NT2/D1 (cell line): ENCODE results near the gene GKAP1.

ENCODE experiments used
- DNase-seq: peaks from one replicate; pipeline ENCODE4 v3.0.0-alpha.2; 2011; ENCODE audit warnings: low read depth, low spot score
- H3K27me3 ChIP-seq: 2 replicates; pipeline ENCODE4 v1.6.0; 2011; ENCODE audit warnings: mild to moderate bottlenecking; ENCODE audit not compliant: insufficient read length, insufficient read depth
- H3K36me3 ChIP-seq: 2 replicates; pipeline ENCODE4 v1.6.1; 2011; ENCODE audit warnings: mild to moderate bottlenecking, low read length, mixed read lengths; ENCODE audit not compliant: insufficient read depth, insufficient read length
- H3K4me1 ChIP-seq: 2 replicates; pipeline ENCODE4 v1.5.1; 2011; ENCODE audit not compliant: insufficient read depth, insufficient read length
- H3K4me3 ChIP-seq: 2 replicates; pipeline ENCODE4 v1.5.1; 2011; ENCODE audit warnings: low read depth; ENCODE audit not compliant: insufficient read length
- H3K9ac ChIP-seq: 2 replicates; pipeline ENCODE4 v1.6.0; 2011; ENCODE audit warnings: low read depth; ENCODE audit not compliant: insufficient read length
- H3K9me3 ChIP-seq: 2 replicates; pipeline ENCODE4 v1.5.1; 2011; ENCODE audit warnings: mild to moderate bottlenecking, low read length; ENCODE audit not compliant: insufficient read depth
- SUZ12 ChIP-seq: IDR thresholded peaks from 2 replicates; pipeline ENCODE4 v1.6.1; 2011; ENCODE audit not compliant: insufficient read length, insufficient read depth; ENCODE audit errors: extremely low read depth
- YY1 ChIP-seq: IDR thresholded peaks from 2 replicates; pipeline ENCODE4 v1.6.1; 2011; ENCODE audit not compliant: insufficient read length, insufficient read depth
- ZNF274 ChIP-seq: IDR thresholded peaks from 2 replicates; pipeline ENCODE4 v1.6.1; 2011; ENCODE audit warnings: mild to moderate bottlenecking, low read depth, low read length

GKAP1 gene

DNA sequence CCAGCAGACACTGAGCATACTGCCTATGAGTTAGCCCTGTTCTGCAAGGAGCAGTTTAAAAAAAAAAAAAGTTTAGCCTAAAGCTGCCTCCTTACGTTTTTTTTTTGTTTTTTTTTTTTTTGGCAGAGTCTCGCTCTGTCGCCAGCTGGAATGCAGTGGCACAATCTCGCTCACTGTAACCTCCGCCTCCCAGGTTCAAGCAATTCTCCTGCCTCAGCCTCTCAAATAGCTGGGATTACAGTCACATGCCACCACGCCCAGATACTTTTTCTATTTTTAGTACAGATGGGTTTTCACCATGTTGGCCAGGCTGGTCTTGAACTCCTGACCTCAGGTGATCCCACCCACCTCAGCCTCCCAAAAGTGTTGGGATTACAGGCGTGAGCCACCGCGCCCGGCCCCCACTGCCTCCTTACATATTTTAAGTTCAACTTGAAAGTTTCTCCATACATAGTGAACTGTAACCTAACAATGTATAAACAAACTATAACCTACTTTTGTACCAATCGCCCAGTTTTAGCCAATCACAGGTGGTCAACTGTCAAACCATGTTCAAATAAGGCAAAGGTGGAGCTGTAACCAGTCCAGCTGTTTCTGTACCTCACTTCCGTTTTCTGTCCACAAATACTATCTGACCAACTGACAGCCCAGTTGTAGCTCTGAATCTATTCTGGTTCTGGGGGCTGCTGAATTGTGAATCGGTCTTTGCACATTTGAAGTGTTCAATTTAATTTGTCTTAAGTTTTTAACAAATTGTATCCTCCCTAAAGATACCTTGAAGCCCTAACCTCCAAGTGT is 17.1 kb downstream of the GKAP1 start:
- no peak overlapping the region for H3K4me3 ChIP-seq
- no peak for TF ChIP-seq ZNF274
- no peak for TF ChIP-seq SUZ12
- TF ChIP-seq YY1: no peak
- peaks cover 3% of the 10 kb centered on the region for H3K36me3 ChIP-seq
- no peak for DNase-seq
- H3K4me1 ChIP-seq: no peaks in the 10 kb centered on the region
- H3K9me3 ChIP-seq: peaks cover 6% of the 10 kb centered on the region; the same call in 1 of the 2 replicates
- H3K27me3 ChIP-seq: no peaks in the 10 kb centered on the region
- H3K9ac ChIP-seq: no peak overlapping the region

DNA sequence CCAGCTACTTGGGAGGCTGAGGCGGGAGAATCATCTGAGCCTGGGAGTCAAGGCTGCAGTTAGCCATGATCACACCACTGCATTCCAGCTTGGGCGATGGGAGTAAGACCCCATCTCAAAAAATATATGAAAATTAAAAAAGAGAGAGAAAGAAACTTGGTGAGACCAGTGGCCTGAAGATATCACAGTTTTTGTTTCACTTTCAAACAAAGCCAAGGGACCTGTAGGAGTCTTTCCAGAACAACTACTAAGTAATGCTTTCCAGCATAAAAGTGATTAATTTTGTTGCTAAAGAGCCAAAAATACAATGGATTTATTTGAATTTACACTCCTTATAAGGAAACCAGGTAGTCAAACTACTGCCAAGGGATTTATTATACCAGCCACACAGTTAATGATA is 23.5 kb downstream of the GKAP1 start:
- TF ChIP-seq ZNF274: no peak
- TF ChIP-seq SUZ12: no peak
- TF ChIP-seq YY1: no peak

DNA sequence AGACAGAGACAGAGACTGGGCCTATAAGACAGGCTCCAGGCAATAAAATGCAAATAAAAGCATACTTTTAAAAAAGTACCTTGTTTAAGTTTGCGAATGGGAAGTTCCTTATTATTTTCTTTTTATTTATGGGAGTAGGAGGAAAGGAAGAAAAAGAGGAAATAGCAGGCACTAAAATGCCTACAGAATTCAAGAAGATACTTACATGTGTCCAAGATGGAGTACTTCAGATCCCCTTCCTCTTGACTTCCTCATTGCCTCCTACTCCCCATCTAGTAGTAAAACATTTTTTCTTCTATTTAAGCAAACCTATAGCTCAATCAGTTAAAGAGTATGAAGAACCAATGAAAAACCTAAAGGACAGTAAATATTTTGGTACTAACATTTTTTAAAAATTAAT is 24.8 kb downstream of the GKAP1 start:
- TF ChIP-seq YY1 (no peak), SUZ12 (no peak), ZNF274 (no peak)
- H3K4me3 ChIP-seq: no peak overlapping the region
- H3K9me3 ChIP-seq: no peaks in the 10 kb centered on the region
- peaks cover 3% of the 10 kb centered on the region for H3K36me3 ChIP-seq
- no peak overlapping the region for H3K9ac ChIP-seq
- no peaks in the 10 kb centered on the region for H3K4me1 ChIP-seq
- DNase-seq: no peak
- H3K27me3 ChIP-seq: no peaks in the 10 kb centered on the region

More for the DNA sequence above, 23.5 kb downstream of the GKAP1 start:
- H3K4me1 ChIP-seq: no peaks in the 10 kb centered on the region
- no peak overlapping the region for H3K4me3 ChIP-seq
- peaks cover 3% of the 10 kb centered on the region for H3K36me3 ChIP-seq
- H3K27me3 ChIP-seq: no peaks in the 10 kb centered on the region
- H3K9ac ChIP-seq: no peak overlapping the region
- no peak for DNase-seq
- H3K9me3 ChIP-seq: no peaks in the 10 kb centered on the region

DNA sequence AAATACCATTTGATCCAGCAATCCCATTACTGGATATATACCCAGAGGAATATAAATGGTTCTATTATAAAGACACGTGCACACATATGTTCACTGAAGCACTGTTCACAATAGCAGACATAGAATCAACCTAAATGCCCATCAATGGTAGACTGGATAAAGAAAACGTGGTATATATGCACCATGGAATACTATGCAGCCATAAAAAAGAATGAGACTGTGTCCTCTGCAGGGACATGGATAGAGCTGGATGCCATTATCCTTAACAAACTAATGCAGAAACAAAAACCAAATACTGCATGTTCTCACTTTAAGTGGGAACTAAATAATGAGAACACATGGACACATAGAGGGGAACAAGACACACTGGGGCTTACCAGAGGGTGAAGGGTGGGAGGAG is 39.4 kb downstream of the GKAP1 start:
- TF ChIP-seq ZNF274 (no peak), SUZ12 (no peak), YY1 (no peak)
- Histone ChIP-seq H3K4me1 (no peaks in the 10 kb centered on the region), H3K36me3 (no peaks in the 10 kb centered on the region), H3K4me3 (no peak overlapping the region), H3K9ac (no peak overlapping the region), H3K27me3 (no peaks in the 10 kb centered on the region), H3K9me3 (no peaks in the 10 kb centered on the region)
- no peak for DNase-seq

DNA sequence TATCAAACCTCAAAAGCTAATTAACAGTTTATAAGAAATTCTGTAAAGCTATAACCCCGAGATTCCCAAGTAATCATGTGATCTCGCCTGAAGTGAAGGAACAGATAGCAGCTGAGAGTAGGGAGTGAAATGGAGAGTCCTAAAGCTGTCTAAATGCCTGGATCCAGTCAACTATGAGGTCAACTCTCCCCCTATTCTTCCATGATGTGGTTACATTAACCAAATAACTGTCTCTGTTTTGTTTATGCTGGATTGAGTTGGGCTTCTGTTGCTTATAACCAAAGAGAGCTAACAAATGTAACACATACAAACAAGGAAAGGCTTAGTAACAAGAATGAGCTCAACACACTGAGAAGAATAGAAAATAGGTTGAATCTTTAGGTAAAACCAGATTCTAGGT is 41.6 kb downstream of the GKAP1 start:
- no peak for TF ChIP-seq YY1
- TF ChIP-seq SUZ12: no peak
- TF ChIP-seq ZNF274: no peak
- H3K36me3 ChIP-seq: no peaks in the 10 kb centered on the region
- no peak overlapping the region for H3K4me3 ChIP-seq
- DNase-seq: no peak
- no peaks in the 10 kb centered on the region for H3K27me3 ChIP-seq
- H3K9ac ChIP-seq: no peak overlapping the region
- H3K4me1 ChIP-seq: no peaks in the 10 kb centered on the region
- no peaks in the 10 kb centered on the region for H3K9me3 ChIP-seq

GRCh38 chr9:83772860-83773259 is 44.7 kb downstream of the GKAP1 start:
- DNase-seq: no peak
- no peak overlapping the region for H3K9ac ChIP-seq
- TF ChIP-seq YY1 (no peak), SUZ12 (no peak), ZNF274 (no peak)

GRCh38 chr9:83765376-83765775 is 52.2 kb downstream of the GKAP1 start:
- DNase-seq: no peak
- Histone ChIP-seq H3K4me3 (no peak overlapping the region), H3K36me3 (no peaks in the 10 kb centered on the region), H3K9me3 (peaks cover 20% of the 10 kb centered on the region), H3K27me3 (no peaks in the 10 kb centered on the region), H3K9ac (no peak overlapping the region), H3K4me1 (peaks cover 5% of the 10 kb centered on the region)
- TF ChIP-seq SUZ12 (no peak), YY1 (no peak), ZNF274 (no peak)

More at GRCh38 chr9:83772860-83773259, 44.7 kb downstream of the GKAP1 start:
- no peaks in the 10 kb centered on the region for H3K9me3 ChIP-seq
- no peaks in the 10 kb centered on the region for H3K27me3 ChIP-seq
- H3K4me3 ChIP-seq: no peak overlapping the region
- no peaks in the 10 kb centered on the region for H3K4me1 ChIP-seq
- no peaks in the 10 kb centered on the region for H3K36me3 ChIP-seq
